ENCODE data around the gene MBTPS1.

The MBTPS1 gene

DNA sequence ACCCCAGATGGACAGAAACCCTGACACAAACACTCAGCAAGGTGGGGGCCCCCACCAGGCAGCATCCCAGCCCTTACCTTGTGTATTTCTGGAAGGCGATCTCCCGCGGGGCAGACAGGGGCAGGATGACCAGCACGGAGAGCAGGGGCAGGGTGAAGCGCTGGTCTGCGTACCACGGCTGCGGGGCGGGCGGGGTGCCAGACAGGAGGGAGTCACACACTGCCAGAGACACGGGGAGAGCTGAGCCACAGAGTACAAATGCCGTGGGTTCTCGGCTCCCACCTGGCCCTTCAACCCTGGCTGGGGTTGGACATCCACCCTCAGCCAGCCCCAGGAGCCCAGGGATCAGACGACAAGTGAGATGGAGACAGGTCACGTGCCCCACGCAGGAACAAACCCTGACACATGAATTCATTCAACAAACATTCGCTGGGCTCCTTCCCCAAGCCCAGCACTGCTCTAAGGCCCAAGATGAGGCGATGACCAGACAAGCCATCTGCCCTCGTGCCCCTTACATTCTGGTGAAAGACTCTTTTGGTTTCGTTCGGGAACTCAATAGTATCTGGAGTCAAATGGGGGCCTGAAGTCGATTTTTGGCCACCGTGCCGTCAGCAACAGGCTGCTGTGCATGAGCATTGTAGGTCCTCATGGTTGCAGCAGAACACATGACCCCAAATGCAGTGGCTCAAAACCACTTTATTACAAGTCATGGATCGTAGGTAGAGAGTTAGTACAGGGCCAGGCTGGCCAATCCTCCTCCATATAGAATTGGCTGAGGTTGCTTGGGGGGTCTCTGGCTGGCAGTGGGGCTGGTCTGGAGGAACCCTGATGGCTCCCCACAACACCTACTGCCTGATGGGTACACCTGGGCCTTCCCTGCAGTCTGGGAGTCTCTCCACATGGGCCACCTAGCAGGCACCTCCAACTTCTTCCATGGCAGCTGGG is 83.2 kb downstream of the MBTPS1 start:
- no peak for DNase-seq

DNA sequence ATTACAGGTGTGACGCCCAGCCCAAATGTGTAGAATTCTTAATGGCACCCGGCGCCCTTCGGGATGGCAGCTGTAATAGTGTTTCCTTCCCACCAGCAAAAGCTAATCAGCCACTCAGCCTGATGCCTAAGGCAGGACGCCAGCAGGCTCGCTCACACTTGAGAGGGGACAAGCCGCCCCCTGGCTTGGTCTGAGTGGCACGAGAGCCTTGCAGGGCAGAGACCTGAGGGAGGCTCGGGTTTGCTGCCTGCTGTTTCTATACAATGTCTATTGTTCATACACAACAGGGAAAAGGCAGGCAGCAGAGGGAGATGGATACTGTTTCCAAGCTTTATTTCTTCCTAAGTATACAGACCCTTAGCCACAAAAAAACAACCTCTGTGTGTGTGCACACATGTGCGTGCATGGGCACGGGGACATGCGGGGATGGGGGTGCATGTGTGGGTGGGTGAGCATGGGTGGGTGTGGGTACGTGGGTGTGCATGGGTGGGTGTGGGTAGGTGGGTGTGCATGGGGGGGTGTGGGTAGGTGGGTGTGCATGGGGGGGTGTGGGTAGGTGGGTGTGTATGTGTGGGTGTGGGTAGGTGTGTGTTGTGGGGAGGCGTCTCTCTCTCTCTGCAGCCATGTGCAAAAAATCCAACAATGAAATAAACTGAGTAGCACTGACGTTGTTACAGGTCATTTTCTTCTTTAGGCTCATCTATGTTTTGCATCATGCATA is 84.1 kb downstream of the MBTPS1 start:
- DNase-seq = no peak

DNA sequence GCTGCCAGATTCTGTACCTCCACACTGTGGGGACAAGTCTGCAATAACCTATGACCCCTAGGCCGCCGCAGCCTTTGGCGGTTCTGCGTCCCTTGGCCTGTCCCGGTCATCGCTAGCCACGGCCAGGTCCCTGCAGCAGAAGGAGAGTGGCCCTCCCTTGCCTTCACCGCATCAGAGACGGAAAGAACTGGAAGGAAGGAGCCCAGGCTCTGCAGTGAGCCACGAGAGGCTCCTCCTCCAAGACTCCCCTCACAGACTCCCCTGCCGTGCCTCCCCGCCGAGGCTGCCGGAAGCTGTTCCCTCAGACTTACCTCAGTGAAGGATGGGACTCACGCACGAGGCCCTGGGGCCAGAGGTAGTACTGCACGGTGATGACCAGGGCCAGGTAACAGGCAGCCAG is 85.2 kb downstream of the MBTPS1 start:
- DNase-seq = no peak

DNA sequence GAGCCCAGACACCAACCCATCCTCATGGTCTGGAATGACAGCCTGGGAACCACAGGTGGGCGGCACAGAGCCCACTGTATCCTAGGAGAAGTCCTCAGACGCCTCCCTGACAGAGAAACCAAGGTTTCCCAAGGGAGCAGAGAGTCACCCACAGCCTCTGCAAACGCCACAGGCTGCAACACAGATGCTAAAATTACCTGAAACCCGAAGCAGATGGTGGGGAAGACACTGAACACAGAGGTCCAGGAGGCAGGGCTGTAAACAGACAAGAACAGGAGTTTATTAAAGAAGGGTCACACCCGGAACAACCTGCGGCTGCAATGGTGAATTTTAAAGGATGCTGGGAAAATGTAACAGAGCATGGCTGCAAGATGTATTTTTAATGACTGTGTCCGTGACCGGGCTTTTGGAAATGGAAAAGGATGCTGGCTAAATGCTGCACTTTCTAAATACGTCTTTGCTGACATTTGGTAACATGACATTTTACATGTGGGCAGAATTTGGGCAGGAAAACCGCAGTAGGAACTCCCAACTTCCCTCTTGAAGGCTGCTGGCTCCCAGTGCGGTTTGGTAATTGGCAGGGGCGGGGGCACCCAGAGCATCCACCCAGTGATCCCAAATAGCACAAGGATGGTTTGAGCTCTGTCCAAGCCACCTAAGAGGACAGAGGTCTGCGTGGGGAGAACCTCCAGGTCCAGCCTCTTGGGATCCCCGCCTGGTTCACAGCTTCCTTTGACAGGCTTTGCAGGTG is 87.3 kb downstream of the MBTPS1 start:
- no peak for DNase-seq

DNA sequence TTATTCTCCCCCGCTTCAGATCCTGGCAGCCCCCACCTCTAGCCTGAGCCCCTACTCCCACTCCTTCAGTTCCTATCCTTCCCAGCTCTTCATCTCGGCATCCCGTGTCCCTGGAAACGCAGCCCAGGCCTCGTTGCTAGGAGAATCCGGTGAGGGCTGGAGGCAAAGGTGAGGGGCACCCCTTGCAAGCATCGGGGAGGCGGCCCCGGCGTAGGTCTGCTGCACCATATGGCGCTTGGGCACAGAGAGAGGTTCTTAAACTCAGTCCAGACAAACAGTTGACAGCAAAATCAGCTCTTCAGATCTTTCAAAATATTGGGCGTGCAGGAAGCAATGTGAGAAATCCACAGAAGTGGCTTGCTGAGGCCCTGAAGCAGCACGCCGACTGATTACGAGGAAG is 89.1 kb downstream of the MBTPS1 start:
- no peak for DNase-seq

DNA sequence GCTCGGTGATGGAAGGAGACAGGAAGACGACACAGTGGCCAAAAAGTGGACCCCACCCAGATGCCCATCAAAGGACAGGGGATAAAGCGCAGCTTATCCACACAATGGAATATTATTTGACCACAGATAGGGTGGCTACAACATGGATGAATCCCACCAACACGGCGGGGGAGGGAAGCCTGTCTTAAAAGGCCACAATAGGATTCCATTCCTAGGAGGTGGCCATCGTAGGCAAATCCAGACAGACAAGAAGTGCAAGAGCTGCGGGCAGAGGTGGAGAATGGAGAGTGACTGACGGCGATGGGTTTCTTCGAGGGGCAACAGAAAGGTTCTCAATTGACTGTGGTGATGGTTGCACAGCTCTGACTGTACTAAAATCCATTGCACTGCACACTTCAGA is 90.1 kb downstream of the MBTPS1 start:
- no peak for DNase-seq

DNA sequence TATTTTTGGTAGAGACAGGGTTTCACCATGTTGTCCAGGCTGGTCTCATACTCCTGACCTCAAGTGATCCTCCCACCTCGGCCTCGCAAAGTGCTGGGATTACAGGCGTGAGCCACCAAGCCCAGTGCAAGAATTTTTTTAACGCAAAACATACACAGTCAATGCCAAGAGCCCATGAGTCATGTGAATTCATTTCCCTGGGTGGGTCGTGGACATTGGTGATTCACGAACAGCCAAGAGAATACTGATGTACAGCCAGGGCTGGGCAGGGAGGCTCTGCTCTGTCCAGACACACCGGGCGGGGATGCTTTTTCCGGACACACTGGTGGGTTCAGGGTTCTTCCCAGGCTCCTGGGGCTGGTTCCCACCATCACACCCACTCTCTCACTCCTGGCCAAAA is 91.9 kb downstream of the MBTPS1 start:
- no peak for DNase-seq

DNA sequence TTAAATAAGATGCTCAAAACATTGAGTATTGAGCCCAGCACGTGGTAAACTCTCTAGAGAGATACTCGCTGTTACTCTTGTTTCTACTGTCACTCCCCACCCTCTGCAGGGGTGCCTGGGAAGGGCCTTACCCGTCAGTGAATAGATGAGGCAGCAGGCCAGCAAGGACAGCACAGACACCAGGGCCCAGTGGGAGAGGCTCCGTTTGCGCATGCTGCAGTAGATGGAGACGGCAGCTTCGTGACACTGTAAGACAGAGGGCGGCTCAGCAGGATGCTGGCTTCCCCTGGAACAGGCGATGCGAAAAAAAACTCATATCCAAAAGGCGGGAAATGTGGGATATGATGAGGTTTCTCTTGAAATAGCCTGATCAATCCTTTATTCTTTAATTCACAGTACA is 94.1 kb downstream of the MBTPS1 start:
- no peak for DNase-seq

DNA sequence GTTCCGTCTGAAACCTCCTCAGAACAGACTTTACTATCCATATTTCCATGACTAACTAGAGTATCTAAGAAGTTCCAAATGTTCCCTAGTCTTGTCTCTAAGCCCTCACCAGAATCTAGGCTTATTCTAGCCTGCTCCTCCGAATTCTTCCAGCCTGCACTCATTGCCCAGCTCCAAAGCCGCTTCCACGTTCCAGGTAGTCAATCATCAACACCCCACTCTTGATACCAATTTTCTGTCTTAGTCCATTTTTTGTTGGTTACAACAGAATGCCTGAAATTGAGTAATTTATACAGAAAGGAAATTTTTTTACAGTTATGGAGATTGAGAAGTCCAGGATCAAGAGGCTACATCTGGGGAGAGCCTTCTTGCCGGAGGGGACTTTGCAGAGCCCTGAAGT is 95.3 kb downstream of the MBTPS1 start:
- no peak for DNase-seq

DNA sequence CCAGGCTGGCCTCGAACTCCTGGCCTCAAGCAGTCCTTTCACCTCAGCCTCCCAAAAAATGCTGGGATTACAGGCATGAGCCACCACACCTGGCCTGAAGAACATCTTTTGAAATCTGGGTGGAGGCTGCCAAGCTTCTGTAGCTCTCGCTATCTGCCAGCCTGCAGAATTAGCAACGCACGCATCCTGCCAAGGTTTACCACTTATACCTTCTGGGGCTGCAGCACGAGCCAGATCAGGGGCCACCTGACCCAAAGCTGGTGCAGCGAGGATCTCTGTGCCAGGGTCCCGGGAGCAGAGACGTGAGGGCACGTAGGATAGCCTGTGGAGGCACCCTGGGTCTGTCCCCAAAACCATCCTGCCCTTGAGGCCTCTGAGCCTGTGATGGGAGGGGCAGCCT is 96.4 kb downstream of the MBTPS1 start:
- no peak for DNase-seq

DNA sequence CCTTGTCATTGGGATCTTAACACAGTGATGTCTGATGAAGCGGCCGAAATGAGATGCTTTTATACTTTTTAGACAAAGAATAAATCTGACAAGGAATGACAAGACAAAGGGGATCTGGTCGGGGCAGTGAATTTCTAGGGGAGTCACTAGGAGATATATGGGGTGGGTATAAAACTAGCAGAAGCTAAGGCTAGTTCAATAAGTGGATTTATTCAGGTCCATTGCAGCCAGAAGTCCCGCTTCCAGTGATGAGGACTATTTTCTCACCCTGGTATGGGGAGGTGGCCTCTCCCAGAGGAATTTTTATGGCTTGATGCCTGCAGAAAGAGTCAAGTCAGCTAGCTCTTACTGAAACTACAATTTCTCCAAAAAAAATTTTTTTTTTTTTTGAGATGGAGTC is 98.0 kb downstream of the MBTPS1 start:
- no peak for DNase-seq

DNA sequence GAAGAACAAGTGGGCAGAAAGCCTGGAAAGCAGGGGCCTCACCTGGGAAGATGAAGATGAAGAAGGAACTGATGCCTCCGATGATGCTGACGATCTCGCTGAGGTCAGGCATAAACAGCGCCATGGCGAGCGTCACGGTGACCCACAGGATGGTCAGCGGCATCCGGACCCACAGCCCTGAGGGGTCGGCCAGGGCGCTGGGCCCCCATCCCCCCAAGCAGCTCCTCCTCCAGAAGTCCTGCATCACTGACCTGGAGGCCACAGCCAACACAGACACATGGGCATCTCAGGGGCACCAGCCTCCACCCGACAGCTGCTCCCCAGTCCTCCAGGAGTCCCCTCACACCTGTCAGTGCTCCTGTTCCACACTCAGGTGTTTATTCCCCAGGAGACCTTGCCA is 100.3 kb downstream of the MBTPS1 start:
- DNase-seq = no peak

DNA sequence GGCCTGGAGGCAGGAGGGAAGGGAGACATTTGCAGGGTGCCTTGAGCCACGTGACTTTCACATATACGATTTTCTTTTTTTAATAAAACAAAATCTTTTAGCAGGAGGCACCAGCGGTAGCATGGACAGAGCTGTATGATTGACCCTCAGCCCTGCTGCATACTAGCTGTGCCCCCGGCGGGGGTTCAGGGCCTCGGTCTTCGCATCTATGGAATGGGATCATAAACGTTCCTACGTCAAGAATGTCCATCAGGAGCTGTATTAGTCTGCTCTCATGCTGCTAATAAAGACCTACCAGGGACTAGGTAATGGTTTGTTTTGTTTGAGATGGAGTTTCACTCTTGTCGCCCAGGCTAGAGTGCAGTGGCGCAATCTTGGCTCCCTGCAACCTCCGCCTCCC is 101.3 kb downstream of the MBTPS1 start:
- no peak for DNase-seq

DNA sequence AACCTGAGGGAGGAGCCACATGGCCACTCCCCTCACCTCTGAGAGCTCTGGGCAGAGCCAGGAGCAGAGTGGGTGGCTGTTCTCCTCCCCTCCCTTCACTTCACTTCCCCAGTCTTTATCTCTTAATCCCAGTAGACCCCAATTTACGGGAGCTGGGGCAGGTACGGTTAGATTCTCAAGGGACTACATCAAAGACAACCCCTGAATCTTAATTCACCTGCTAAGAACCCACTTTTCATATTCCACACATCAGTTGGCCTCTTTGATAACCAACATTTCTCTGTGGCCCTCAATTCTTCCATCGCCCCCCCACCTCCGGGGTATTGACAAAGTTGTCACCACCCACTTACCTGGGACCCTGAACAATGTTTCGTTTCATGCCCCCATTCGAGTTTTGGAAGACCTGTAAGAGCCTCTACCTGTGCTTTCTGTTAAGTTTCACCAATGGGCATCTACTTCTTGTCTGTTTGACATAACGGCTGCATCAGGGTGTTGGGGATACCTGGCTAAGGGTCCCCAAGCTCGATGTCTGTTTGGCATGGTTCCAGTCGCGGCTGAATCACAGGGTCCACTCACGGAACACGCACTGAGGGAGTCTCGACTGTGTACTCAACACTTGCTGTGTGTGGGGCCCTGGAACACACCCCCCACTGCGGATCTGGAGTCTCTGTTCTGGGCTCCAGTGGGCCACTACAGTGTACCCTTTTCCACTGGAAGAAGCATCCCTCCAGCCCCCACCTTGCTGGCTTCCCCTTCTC is 102.0 kb downstream of the MBTPS1 start:
- DNase-seq = no peak

DNA sequence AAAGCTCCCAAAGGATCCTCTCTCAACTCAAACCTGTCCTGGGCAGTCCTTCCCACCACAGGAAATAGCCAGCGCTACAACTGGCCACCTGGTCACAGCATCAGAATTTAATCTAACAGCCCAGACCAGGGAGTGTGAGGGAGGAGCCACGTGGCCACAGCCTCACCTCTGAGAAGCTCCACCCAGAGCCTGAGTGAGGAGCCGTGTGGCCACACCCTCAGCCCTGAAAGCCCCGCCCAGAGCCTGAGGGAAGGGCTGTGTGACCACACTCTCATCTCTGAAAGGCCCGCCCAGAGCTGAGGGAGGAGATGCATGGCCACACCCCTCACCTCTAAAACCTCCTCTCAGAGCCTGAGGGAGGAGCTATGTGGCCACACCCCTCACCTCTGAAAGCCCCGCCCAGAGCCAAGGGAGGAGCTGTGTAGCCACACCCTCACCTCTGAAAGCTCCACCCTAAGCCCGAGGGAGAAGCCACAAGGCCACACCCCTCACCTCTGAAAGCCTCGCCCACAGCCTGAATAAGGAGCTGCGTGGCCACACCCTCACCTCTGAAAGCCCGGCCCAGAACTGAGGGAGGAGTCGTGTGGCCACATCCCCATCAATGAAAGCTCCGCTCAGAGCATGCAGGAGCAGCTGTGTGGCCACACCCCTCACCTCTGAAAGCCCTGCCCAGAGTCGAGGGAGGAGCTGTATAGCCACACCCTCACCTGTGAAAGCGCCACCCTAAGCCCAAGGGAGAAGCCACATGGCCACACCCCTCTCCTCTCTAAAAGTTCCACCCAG is 102.8 kb downstream of the MBTPS1 start:
- peak; percentile 34 for DNase-seq

DNA sequence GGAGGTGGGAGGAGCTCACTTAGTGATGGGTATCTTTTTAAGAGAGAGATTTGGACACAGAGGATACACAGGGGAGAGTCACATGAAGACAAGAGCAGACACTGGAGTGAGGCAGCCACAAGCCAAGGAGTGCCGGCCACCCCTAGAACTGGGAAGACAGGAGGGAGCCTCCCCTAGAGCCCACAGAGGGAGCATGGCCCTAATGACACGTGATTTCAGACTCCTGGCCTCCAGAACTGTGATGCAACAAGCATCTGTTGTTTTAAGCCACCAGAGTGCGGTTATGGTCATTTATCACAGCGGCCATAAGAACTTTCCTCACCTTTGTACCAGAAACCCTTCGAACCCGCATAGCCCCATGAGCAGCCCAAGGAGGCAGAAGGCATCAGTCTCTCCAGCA is 107.5 kb downstream of the MBTPS1 start:
- no peak for DNase-seq

DNA sequence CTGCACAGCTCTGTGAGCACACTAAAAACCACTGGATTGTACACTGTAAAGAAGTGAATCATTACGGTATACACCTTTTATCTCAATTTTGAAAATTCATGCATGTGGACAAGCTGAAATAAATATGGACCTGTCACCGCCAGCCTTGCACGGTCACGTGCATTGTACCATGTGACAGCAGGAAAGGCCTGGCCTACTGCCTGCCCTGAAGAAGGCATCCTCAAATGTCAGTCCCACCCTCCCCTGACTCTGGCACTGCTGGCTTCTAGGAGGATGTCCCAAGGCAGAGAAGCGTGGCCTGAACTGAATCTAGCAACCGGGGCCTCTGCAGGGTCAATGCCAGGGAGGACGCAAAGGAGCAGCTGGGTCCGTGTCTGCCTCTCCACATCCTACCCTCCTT is 108.8 kb downstream of the MBTPS1 start:
- DNase-seq = no peak

DNA sequence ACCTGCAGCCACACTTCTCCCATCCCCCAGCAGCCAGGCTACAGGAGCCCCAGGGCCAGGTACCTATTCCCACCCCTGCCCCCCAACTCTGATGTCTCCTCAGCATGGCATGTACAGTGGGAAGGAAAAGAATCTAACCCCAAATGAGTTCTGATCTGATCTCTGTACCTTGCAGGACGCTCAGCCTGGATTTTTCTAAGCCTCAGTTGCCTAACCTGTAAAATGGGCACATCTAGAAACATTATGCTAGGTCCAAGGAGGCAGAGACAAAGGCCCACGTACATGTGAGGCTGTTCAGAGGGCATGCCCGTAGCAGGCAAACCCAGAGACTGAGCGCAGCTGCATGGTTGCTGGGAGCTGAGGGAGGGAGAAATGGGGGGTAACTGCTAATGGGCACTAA is 109.2 kb downstream of the MBTPS1 start:
- no peak for DNase-seq

DNA sequence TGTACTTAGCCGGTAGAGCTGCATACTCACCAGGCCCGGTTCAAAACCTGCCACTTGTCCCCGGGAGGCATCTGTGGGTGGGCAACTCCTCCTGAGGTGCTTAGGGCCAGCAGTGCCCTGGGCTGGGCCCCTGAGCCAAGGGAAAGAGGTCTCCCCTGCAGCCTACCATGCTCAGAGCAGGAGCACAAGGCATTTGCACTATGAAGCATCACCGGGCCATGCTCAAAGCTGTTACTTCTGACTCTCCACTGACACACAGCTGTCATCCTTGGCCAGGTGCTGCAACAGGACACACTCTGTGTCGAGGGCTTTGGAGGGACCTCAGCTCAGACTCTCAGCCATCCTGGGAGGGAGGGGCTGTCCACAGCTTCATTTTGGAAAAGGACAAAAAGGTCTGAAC is 111.4 kb downstream of the MBTPS1 start:
- no peak for DNase-seq

DNA sequence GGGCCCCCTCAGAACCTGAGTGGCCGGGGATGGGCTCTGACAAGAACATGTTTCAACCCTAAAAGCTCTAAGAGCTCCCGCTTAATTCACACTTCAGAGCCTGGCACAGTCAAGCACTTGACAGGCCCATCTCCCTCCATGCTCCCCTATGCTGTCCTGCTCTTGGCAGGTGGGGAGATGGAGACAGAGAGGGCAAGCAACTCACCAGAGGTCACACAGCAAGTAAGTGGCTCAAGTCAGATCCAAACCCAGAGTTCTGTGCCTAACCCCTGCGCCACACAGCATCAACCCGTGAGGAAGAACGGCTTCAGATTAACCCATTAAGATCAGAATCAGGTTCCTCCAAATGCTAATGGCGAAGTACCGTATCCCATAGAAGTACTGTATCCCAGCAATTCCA is 112.3 kb downstream of the MBTPS1 start:
- DNase-seq = no peak
